Neuronal stem cell (in vitro differentiated cells): ENCODE measurements around the gene TUG1.

ENCODE experiments used
- DNase-seq: peaks from one replicate; pipeline ENCODE4 v3.0.0-alpha.2; 2013; ENCODE audit warnings: low spot score
- H2AFZ ChIP-seq: one replicate; pipeline ENCODE4 v1.6.1; 2013; ENCODE audit warnings: mild to moderate bottlenecking, low read length, inconsistent platforms
- H2AK5ac ChIP-seq: 2 replicates; pipeline ENCODE4 v1.6.1; 2013; ENCODE audit warnings: low read depth, mild to moderate bottlenecking, inconsistent platforms, low read length, moderate library complexity, mixed read lengths
- H2BK120ac ChIP-seq: 2 replicates; pipeline ENCODE4 v1.6.1; 2013; ENCODE audit warnings: low read depth, mild to moderate bottlenecking, inconsistent platforms, low read length, moderate library complexity, mixed read lengths
- H2BK12ac ChIP-seq: one replicate; pipeline ENCODE4 v1.6.1; 2013; ENCODE audit warnings: low read length, inconsistent platforms
- H2BK15ac ChIP-seq: 2 replicates; pipeline ENCODE4 v1.6.1; 2013; ENCODE audit warnings: mild to moderate bottlenecking, low read length, inconsistent platforms, mixed read lengths
- H2BK5ac ChIP-seq: one replicate; pipeline ENCODE4 v1.6.1; 2013; ENCODE audit warnings: inconsistent platforms, mild to moderate bottlenecking, low read length, moderate library complexity
- H3K14ac ChIP-seq: one replicate; pipeline ENCODE4 v1.6.1; 2013; ENCODE audit warnings: low read length, inconsistent platforms
- H3K18ac ChIP-seq: 2 replicates; pipeline ENCODE4 v1.6.1; 2013; ENCODE audit warnings: low read length, inconsistent platforms
- H3K23ac ChIP-seq: 2 replicates; pipeline ENCODE4 v1.6.1; 2013; ENCODE audit warnings: low read depth, mild to moderate bottlenecking, mixed read lengths, low read length, inconsistent platforms; ENCODE audit not compliant: poor library complexity
- H3K27ac ChIP-seq: replicated peaks from 3 replicates; pipeline ENCODE4 v1.5.1; 2013; ENCODE audit warnings: low read length, inconsistent platforms
- H3K27me3 ChIP-seq, 3 experiments: 2 replicates each; pipeline ENCODE4 v1.6.1; 2013; ENCODE audit warnings: low read length in 3 of 3, mild to moderate bottlenecking in 2 of 3, inconsistent platforms in 1 of 3, low read depth in 1 of 3, mixed read lengths in 1 of 3, moderate library complexity in 1 of 3; ENCODE audit not compliant: control insufficient read depth in 3 of 3, insufficient read depth in 3 of 3
- H3K36me3 ChIP-seq, 2 donors: replicated peaks in 1 of 2; 2 replicates each; pipeline ENCODE4 v1.6.1; 2013; ENCODE audit warnings: low read length in 2 of 2; ENCODE audit not compliant: control insufficient read depth in 2 of 2, insufficient read depth in 2 of 2
- H3K4ac ChIP-seq: 2 replicates; pipeline ENCODE4 v1.6.1; 2013; ENCODE audit warnings: inconsistent platforms, mild to moderate bottlenecking, low read length, moderate library complexity
- H3K4me1 ChIP-seq, 2 donors: 1 replicate in 1 of 2; 2 replicates in 1 of 2; pipeline ENCODE4 v1.6.1; 2013; ENCODE audit warnings: low read length in 2 of 2, low read depth in 1 of 2; ENCODE audit not compliant: control insufficient read depth in 2 of 2, insufficient read depth in 1 of 2
- H3K4me2 ChIP-seq: one replicate; pipeline ENCODE4 v1.6.1; 2013; ENCODE audit warnings: mild to moderate bottlenecking, low read length, inconsistent platforms; ENCODE audit not compliant: insufficient read depth, poor library complexity, severe bottlenecking
- H3K4me3 ChIP-seq, 2 donors: 2 replicates each; pipeline ENCODE4 v1.5.1; 2013; ENCODE audit warnings: low read length in 2 of 2, mild to moderate bottlenecking in 2 of 2, inconsistent platforms in 1 of 2, moderate library complexity in 1 of 2
- H3K79me1 ChIP-seq: one replicate; pipeline ENCODE4 v1.6.1; 2013; ENCODE audit warnings: low read depth, mild to moderate bottlenecking, inconsistent platforms, low read length, moderate library complexity
- H3K9ac ChIP-seq: one replicate; pipeline ENCODE4 v1.6.1; 2013; ENCODE audit warnings: mild to moderate bottlenecking, low read depth, low read length, inconsistent platforms; ENCODE audit not compliant: poor library complexity
- H3K9me3 ChIP-seq, 2 donors: replicated peaks in 1 of 2; 2 replicates each; pipeline versions ENCODE3 to v1.6.1; 2013; ENCODE audit warnings: low read length in 2 of 2, mild to moderate bottlenecking in 2 of 2, inconsistent platforms in 1 of 2, low read depth in 1 of 2, mixed read lengths in 1 of 2, moderate library complexity in 1 of 2; ENCODE audit not compliant: control insufficient read depth in 2 of 2, insufficient read depth in 1 of 2
- H4K8ac ChIP-seq: one replicate; pipeline ENCODE4 v1.6.1; 2013; ENCODE audit warnings: low read depth, mild to moderate bottlenecking, inconsistent platforms, low read length, moderate library complexity
- H4K91ac ChIP-seq: one replicate; pipeline ENCODE4 v1.6.1; 2013; ENCODE audit warnings: low read length, low read depth, mild to moderate bottlenecking, inconsistent platforms; ENCODE audit not compliant: poor library complexity
- WGBS, 2 donors: extraction: QIAGEN DNeasy Blood & Tissue Kit; methylation state at CpG; one replicate each; pipeline ENCODE4 v1.1.7; 2013; ENCODE audit warnings: missing lambda C conversion rate in 2 of 2, mixed read lengths in 1 of 2; ENCODE audit not compliant: insufficient read length in 2 of 2, insufficient replicate concordance in 1 of 2; ENCODE audit errors: extremely low coverage in 2 of 2; 5-methylcytosine and 5-hydroxymethylcytosine counted together

The TUG1 gene

DNA sequence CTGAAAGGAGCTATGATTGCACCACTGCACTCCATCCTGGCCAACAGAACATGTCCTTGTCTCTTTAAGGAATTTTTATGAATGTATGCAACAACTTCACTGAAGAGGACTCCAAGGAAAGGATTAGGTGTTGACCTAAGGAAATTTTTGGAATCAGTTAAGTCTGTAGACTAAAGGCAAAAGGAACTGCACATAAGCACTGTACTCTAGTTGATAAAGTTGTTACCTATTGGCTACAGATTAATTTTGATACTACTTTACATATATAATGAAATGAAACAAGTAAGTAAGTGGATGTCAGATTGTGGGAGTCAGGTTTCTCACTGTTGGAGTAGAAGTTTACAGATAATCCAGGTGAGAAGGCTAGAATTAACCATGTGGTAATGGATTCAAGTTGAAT is 36.5 kb downstream of the TUG1 start:
- no peak overlapping the region for H2BK12ac ChIP-seq
- H3K9ac ChIP-seq, result no peak overlapping the region
- no peaks in the 10 kb centered on the region for H3K4me1 ChIP-seq
- H2BK120ac ChIP-seq, result no peak overlapping the region
- H3K36me3 ChIP-seq, result no peaks in the 10 kb centered on the region
- no peak overlapping the region for H2BK5ac ChIP-seq
- no peak overlapping the region for H3K18ac ChIP-seq
- H3K27me3 ChIP-seq, result no peaks in the 10 kb centered on the region
- no peak overlapping the region for H3K4me2 ChIP-seq
- no peak overlapping the region for H4K8ac ChIP-seq
- no peak overlapping the region for H2BK15ac ChIP-seq
- H4K91ac ChIP-seq, result no peak overlapping the region
- no peak overlapping the region for H2AFZ ChIP-seq
- H3K4me3 ChIP-seq, result no peak overlapping the region
- H3K14ac ChIP-seq, result no peak overlapping the region
- H3K4ac ChIP-seq, result no peak overlapping the region
- peaks cover 3 to 4% of the 10 kb centered on the region in 2 donors for H3K9me3 ChIP-seq
- H3K79me1 ChIP-seq, result no peaks in the 10 kb centered on the region
- no peak for DNase-seq
- no peak overlapping the region for H3K27ac ChIP-seq
- H3K23ac ChIP-seq, result no peak overlapping the region
- no peak overlapping the region for H2AK5ac ChIP-seq

DNA sequence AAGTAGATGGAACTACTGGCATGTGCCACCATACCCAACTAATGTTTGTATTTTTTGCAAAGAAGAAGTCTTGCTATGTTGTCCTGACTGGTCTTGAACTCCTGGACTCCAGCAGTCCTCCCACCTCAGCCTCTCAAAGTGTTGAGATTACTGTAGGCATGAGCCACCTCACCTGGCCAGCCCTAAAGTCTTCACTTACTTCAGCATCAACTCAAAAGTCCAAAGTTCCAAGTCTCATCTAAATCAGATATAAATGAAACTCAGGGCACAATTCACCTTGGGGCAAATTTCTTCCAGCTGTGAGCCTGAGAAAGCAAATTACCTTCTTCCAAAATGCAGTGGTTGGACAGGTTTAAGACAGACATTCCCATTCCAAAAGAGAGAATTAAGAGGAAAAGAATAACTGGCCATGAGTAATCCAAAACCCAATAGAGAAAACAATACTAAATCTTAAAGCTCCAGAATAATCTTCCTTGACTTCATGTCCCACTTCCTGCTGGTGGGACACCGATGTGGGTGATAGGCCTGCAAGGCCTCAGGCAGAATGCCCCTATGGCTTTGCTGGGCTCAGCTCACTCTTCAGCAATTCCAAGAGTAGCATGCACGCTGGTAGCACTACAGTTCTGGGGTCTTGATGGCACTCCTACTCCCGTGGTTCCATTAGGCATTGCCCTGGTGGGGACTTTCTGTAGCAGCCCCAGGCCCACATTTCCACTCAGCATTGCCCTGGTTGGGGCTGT is 50.3 kb downstream of the TUG1 start:
- Histone ChIP-seq H3K4me1 (no peaks in the 10 kb centered on the region), H2BK15ac (no peak overlapping the region), H3K9me3 (peaks cover 0 to 10% of the 10 kb centered on the region in 2 donors), H2AK5ac (no peak overlapping the region), H3K27me3 (no peaks in the 10 kb centered on the region), H3K79me1 (no peaks in the 10 kb centered on the region), H3K14ac (no peak overlapping the region), H4K91ac (no peak overlapping the region), H3K9ac (no peak overlapping the region), H3K4me3 (no peak overlapping the region), H2BK12ac (no peak overlapping the region), H3K4me2 (no peak overlapping the region), H2AFZ (no peak overlapping the region), H2BK120ac (no peak overlapping the region), H3K36me3 (no peaks in the 10 kb centered on the region), H2BK5ac (no peak overlapping the region), H3K18ac (no peak overlapping the region), H3K27ac (no peak overlapping the region), H3K4ac (no peak overlapping the region), H4K8ac (no peak overlapping the region), H3K23ac (no peak overlapping the region)
- WGBS, 2 donors, result no CpG with 5 or more reads among the region's 3 CpGs
- no peak for DNase-seq

DNA sequence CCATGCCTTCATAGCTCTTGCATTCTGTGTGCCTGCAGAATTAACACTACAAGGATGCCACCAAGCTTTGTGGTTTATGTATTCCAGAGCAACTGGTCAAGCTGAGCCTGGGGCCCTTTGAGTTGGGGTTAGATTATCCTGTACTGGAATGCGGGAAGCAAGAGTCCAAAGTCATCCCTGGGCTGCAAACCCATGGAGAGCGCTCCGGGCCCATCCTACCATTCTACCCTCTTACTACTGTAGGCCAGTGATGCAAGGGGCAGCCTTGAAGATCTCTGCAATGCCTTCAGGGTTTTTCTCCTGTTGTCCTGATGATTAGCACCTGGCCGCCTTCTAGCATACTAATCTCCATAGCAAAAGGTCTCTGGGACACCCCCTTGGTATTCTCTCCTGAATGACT is 51.3 kb downstream of the TUG1 start:
- no CpG with 5 or more reads among the region's 4 CpGs for WGBS, 2 donors
- Histone ChIP-seq H2BK15ac (no peak overlapping the region), H3K9me3 (peaks cover 0 to 10% of the 10 kb centered on the region in 2 donors), H2AK5ac (no peak overlapping the region), H3K4me1 (no peaks in the 10 kb centered on the region), H4K8ac (no peak overlapping the region), H3K36me3 (no peaks in the 10 kb centered on the region), H3K9ac (no peak overlapping the region), H3K23ac (no peak overlapping the region), H4K91ac (no peak overlapping the region), H3K4me3 (no peak overlapping the region), H3K4ac (no peak overlapping the region), H3K27ac (no peak overlapping the region), H3K14ac (no peak overlapping the region), H3K27me3 (no peaks in the 10 kb centered on the region), H2BK12ac (no peak overlapping the region), H2BK5ac (no peak overlapping the region), H3K18ac (no peak overlapping the region), H3K79me1 (no peaks in the 10 kb centered on the region), H2BK120ac (no peak overlapping the region), H2AFZ (no peak overlapping the region), H3K4me2 (no peak overlapping the region)
- DNase-seq, result no peak

DNA sequence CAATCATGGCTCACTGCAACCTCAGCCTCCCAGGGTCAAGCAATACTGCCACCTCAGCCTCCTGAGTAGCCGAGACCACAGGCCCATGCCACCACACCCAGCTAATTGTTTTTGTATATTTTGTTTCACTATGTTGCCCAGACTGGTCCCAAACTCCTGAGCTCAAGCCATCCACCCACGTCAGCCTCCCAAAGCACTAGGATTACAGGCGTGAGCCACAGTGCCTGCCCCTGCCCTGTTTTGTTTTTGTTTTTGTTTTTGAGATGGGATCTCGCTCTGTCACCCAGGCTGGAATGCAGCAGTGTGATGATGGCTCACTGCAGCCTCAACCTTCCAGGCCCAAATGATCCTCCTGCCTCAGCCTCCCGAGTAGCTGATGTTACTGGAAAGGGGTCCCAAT is 53.5 kb downstream of the TUG1 start:
- Histone ChIP-seq H3K79me1 (no peaks in the 10 kb centered on the region), H3K36me3 (no peaks in the 10 kb centered on the region), H3K9me3 (peaks cover 0 to 2% of the 10 kb centered on the region in 2 donors), H3K4me1 (no peaks in the 10 kb centered on the region), H3K18ac (no peak overlapping the region), H2BK15ac (no peak overlapping the region), H3K27ac (no peak overlapping the region), H3K4me3 (no peak overlapping the region), H3K4ac (no peak overlapping the region), H2BK12ac (no peak overlapping the region), H3K14ac (no peak overlapping the region), H4K91ac (no peak overlapping the region), H3K4me2 (no peak overlapping the region), H2BK5ac (no peak overlapping the region), H3K9ac (no peak overlapping the region), H3K27me3 (no peaks in the 10 kb centered on the region), H3K23ac (no peak overlapping the region), H2BK120ac (no peak overlapping the region), H2AK5ac (no peak overlapping the region), H2AFZ (no peak overlapping the region), H4K8ac (no peak overlapping the region)
- no CpG with 5 or more reads among the region's 5 CpGs for WGBS, 2 donors
- no peak for DNase-seq
